Measurements from ENCODE around the gene ANKRD55. TPM values are rescaled to one million over a fixed set of nuclear protein-coding genes. Genes with fewer than 3 reads are reported as not detected.
"Not testable (repeated sequence)": the region's sequence is repeated elsewhere in the genome, so short reads cannot be mapped to it uniquely, and the experiment has no call there.

The ANKRD55 gene
- polyA plus RNA-seq, 1 of the 3 experiments (the other 2 are of a cell fraction) = not detected

- no peaks in the 10 kb centered on the region for H3K79me2 ChIP-seq (ENCODE audit: insufficient read depth)
- CTCF ChIA-PET = interaction anchor here (0.9 to 2.6 kb wide), 3 partner anchors 9 to 272 kb away, joined by 3 to 18 read pairs (median 4); no protein-coding TSS in a partner anchor
- no peaks in the 10 kb centered on the region for H4K20me1 ChIP-seq (ENCODE audit: insufficient read depth)
- no peak for DNase-seq
- H2AFZ ChIP-seq (ENCODE audit: low read depth) = no peak overlapping the region
- no peaks in the 10 kb centered on the region for H3K36me3 ChIP-seq (replicated peaks in 1 of 2; ENCODE audit: control insufficient read depth in 1 of 2, insufficient read depth in 2 of 2, low read length in 1 of 2)
- H3K27me3 ChIP-seq (ENCODE audit: insufficient read depth) = no peaks in the 10 kb centered on the region
- no peak overlapping the region for H3K4me3 ChIP-seq (ENCODE audit: low read depth in 2 of 2, low read length in 1 of 2)
- H3K9ac ChIP-seq = no peak overlapping the region
- POLR2A ChIA-PET = no interaction called here
- no peaks in the 10 kb centered on the region for H3K9me3 ChIP-seq
- TF ChIP-seq GABPA (IDR thresholded peaks at IDR 0.05; ENCODE audit: low read depth) = no peak
- no peaks in the 10 kb centered on the region for H3K4me1 ChIP-seq (ENCODE audit: control insufficient read depth in 1 of 2, insufficient read depth in 2 of 2, low read depth in 1 of 2, low read length in 1 of 2)
- H3F3A ChIP-seq (replicated peaks; ENCODE audit: insufficient read depth) = no peaks in the 10 kb centered on the region
- no peak overlapping the region for H3K27ac ChIP-seq (ENCODE audit: low read depth in 2 of 2, low read length in 1 of 2)
- no peak overlapping the region for H3K4me2 ChIP-seq
- 82% methylated on average over 2 of the region's 2 CpGs for WGBS (ENCODE audit: low lambda C conversion rate)
- no peaks in the 10 kb centered on the region for H3K9me2 ChIP-seq
These were observed 25.6 kb downstream of the ANKRD55 start for GRCh38 chr5:56207537-56207936.

- H3K9ac ChIP-seq = no peak overlapping the region
- H4K20me1 ChIP-seq (ENCODE audit: insufficient read depth) = no peaks in the 10 kb centered on the region
- no peaks in the 10 kb centered on the region for H3K27me3 ChIP-seq (ENCODE audit: insufficient read depth)
- no peak for DNase-seq
- no peaks in the 10 kb centered on the region for H3K36me3 ChIP-seq (replicated peaks in 1 of 2; ENCODE audit: control insufficient read depth in 1 of 2, insufficient read depth in 2 of 2, low read length in 1 of 2)
- CTCF ChIA-PET = interaction anchor here (1.1 kb wide), 1 partner anchor 267 kb away, joined by 3 read pairs; no protein-coding TSS in a partner anchor
- no peaks in the 10 kb centered on the region for H3K4me1 ChIP-seq (ENCODE audit: control insufficient read depth in 1 of 2, insufficient read depth in 2 of 2, low read depth in 1 of 2, low read length in 1 of 2)
- H3K9me3 ChIP-seq = no peaks in the 10 kb centered on the region
- no peak for TF ChIP-seq CHD2 (IDR thresholded peaks at IDR 0.05; ENCODE audit: low read length, partially characterized antibody)
- TF ChIP-seq SIN3A (IDR thresholded peaks at IDR 0.05; ENCODE audit: borderline replicate concordance, low read depth, low read length) = no peak
- TF ChIP-seq RXRA (IDR thresholded peaks at IDR 0.05; ENCODE audit: borderline replicate concordance, low read depth) = no peak
- no peak for TF ChIP-seq ELF1 (IDR thresholded peaks at IDR 0.05)
- no peak for TF ChIP-seq MXI1 (IDR thresholded peaks at IDR 0.05; ENCODE audit: low read depth, low read length)
- no peak for TF ChIP-seq NFIC (IDR thresholded peaks at IDR 0.05; ENCODE audit: borderline replicate concordance)
- no peak for TF ChIP-seq SMC3 (IDR thresholded peaks at IDR 0.05; ENCODE audit: low read depth, low read length)
- no peak for TF ChIP-seq CTCF (IDR thresholded peaks at IDR 0.05)
- TF ChIP-seq IRF3 (IDR thresholded peaks at IDR 0.05; ENCODE audit: low read depth, low read length) = no peak
- TF ChIP-seq TAF1 (IDR thresholded peaks at IDR 0.05; ENCODE audit: borderline replicate concordance, low read depth, low read length) = no peak
- no peak for TF ChIP-seq MEF2A (IDR thresholded peaks at IDR 0.05; ENCODE audit: borderline replicate concordance, low read depth)
- TF ChIP-seq USF1 (IDR thresholded peaks at IDR 0.05; ENCODE audit: borderline replicate concordance, low read depth) = no peak
- TF ChIP-seq EP300 (IDR thresholded peaks at IDR 0.05; ENCODE audit: borderline replicate concordance in 1 of 2, low read depth in 1 of 2, low read length in 1 of 2) = no peak
- no peak for TF ChIP-seq RAD21 (IDR thresholded peaks at IDR 0.05; ENCODE audit: low read length)
- TF ChIP-seq FOXJ3 (CRISPR knock-in tag; IDR thresholded peaks at IDR 0.05) = no peak
- TF ChIP-seq FOXM1 (IDR thresholded peaks at IDR 0.05; ENCODE audit: low read depth) = no peak
- no peak for TF ChIP-seq TEAD4 (IDR thresholded peaks at IDR 0.05; ENCODE audit: borderline replicate concordance, insufficient read depth)
- no peak for TF ChIP-seq FOSL2 (IDR thresholded peaks at IDR 0.05; ENCODE audit: borderline replicate concordance, low read depth)
- WGBS (ENCODE audit: low lambda C conversion rate) = 80% methylated on average over 7 of the region's 7 CpGs
- no peak overlapping the region for H3K4me2 ChIP-seq
- no peaks in the 10 kb centered on the region for H3F3A ChIP-seq (replicated peaks; ENCODE audit: insufficient read depth)
- no peaks in the 10 kb centered on the region for H3K79me2 ChIP-seq (ENCODE audit: insufficient read depth)
- peak overlapping the region in 1 of 2 experiments; percentile 55; a peak in 2 of 4 replicates for H3K27ac ChIP-seq (ENCODE audit: low read depth in 2 of 2, low read length in 1 of 2)
- no peaks in the 10 kb centered on the region for H3K9me2 ChIP-seq
- POLR2A ChIA-PET = no interaction called here
- no peak overlapping the region for H2AFZ ChIP-seq (ENCODE audit: low read depth)
- H3K4me3 ChIP-seq (ENCODE audit: low read depth in 2 of 2, low read length in 1 of 2) = no peak overlapping the region
These were observed 26.8 kb downstream of the ANKRD55 start for GRCh38 chr5:56206126-56206910.

GRCh38 chr5:56203936-56204335, 29.2 kb downstream of the ANKRD55 start:
- H3K79me2 ChIP-seq (ENCODE audit: insufficient read depth); H3F3A ChIP-seq (replicated peaks; ENCODE audit: insufficient read depth); H2AFZ ChIP-seq (ENCODE audit: low read depth); H3K36me3 ChIP-seq (replicated peaks in 1 of 2; ENCODE audit: control insufficient read depth in 1 of 2, insufficient read depth in 2 of 2, low read length in 1 of 2); CTCF ChIA-PET; H3K9me3 ChIP-seq; DNase-seq; H3K4me2 ChIP-seq; H3K4me1 ChIP-seq (ENCODE audit: control insufficient read depth in 1 of 2, insufficient read depth in 2 of 2, low read depth in 1 of 2, low read length in 1 of 2); H3K27ac ChIP-seq (ENCODE audit: low read depth in 2 of 2, low read length in 1 of 2); POLR2A ChIA-PET; H3K27me3 ChIP-seq (ENCODE audit: insufficient read depth); H4K20me1 ChIP-seq (ENCODE audit: insufficient read depth); H3K9me2 ChIP-seq; H3K9ac ChIP-seq; H3K4me3 ChIP-seq (ENCODE audit: low read depth in 2 of 2, low read length in 1 of 2): not testable (repeated sequence)
